SK-N-SH treated with all-trans-retinoic acid at 6 μM for 48 hours (cell line): Measurements from ENCODE around the gene ENTR1.

Source experiments
- ATAC-seq: fragments of 200-7000 bp; cut with Tn5 transposase; 3 replicates; pipeline ENCODE4 v1.9.1; 2020; ENCODE audit warnings: mild to moderate bottlenecking, moderate library complexity
- BACH2 ChIP-seq: fragments of 250-450 bp; sonication (Bioruptor Pico); IDR thresholded peaks from 2 replicates; pipeline ENCODE4 v1.9.0; 2021; ENCODE audit warnings: mild to moderate bottlenecking, borderline replicate concordance
- CREB5 ChIP-seq: fragments of 250-450 bp; sonication (Bioruptor Pico); IDR thresholded peaks from 2 replicates; pipeline ENCODE4 v1.5.1; 2020; ENCODE audit warnings: low read depth, mild to moderate bottlenecking, moderate library complexity
- CSDC2 ChIP-seq: fragments of 250-450 bp; sonication (Bioruptor Pico); IDR thresholded peaks from 2 replicates; pipeline ENCODE4 v1.5.0; 2020; ENCODE audit warnings: mild to moderate bottlenecking, moderate library complexity
- ESRRG ChIP-seq: fragments of 250-450 bp; sonication (Bioruptor Pico); IDR thresholded peaks from 2 replicates; pipeline ENCODE4 v1.6.1; 2021; ENCODE audit warnings: mild to moderate bottlenecking
- GLIS3 ChIP-seq: fragments of 250-450 bp; sonication (Bioruptor Pico); IDR thresholded peaks from 2 replicates; pipeline ENCODE4 v1.5.0; 2020; ENCODE audit warnings: mild to moderate bottlenecking, moderate library complexity
- ISL1 ChIP-seq: fragments of 250-450 bp; sonication (Bioruptor Pico); IDR thresholded peaks from 2 replicates; pipeline ENCODE4 v2.1.2; 2022; ENCODE audit warnings: mild to moderate bottlenecking, moderate library complexity
- OSR1 ChIP-seq: fragments of 250-450 bp; sonication (Bioruptor Pico); IDR thresholded peaks from 2 replicates; pipeline ENCODE4 v1.8.0; 2022; ENCODE audit warnings: moderate library complexity, mild to moderate bottlenecking, inconsistent platforms
- PATZ1 ChIP-seq: fragments of 250-450 bp; sonication (Bioruptor Pico); IDR thresholded peaks from 2 replicates; pipeline ENCODE4 v1.8.0; 2020; ENCODE audit warnings: mild to moderate bottlenecking, moderate library complexity, borderline replicate concordance
- POU6F1 ChIP-seq: fragments of 250-450 bp; sonication (Bioruptor Pico); IDR thresholded peaks from 2 replicates; pipeline ENCODE4 v1.8.0; 2021; ENCODE audit warnings: low read depth, mild to moderate bottlenecking, moderate library complexity, borderline replicate concordance
- PPARA ChIP-seq: fragments of 250-450 bp; sonication (Bioruptor Pico); IDR thresholded peaks from 2 replicates; pipeline ENCODE4 v1.5.0; 2020; ENCODE audit warnings: mild to moderate bottlenecking, borderline replicate concordance
- RARB ChIP-seq: fragments of 250-450 bp; sonication (Bioruptor Pico); IDR thresholded peaks from 2 replicates; pipeline ENCODE4 v1.8.0; 2021; ENCODE audit warnings: mild to moderate bottlenecking, moderate library complexity
- SNAI2 ChIP-seq: fragments of 250-450 bp; sonication (Bioruptor Pico); IDR thresholded peaks from 2 replicates; pipeline ENCODE4 v1.5.0; 2020; ENCODE audit warnings: mild to moderate bottlenecking, moderate library complexity
- TCF4 ChIP-seq: fragments of 250-450 bp; sonication (Bioruptor Pico); IDR thresholded peaks from 2 replicates; pipeline ENCODE4 v1.8.0; 2021; ENCODE audit warnings: mild to moderate bottlenecking, moderate library complexity, borderline replicate concordance
- TOX ChIP-seq: fragments of 250-450 bp; sonication (Bioruptor Pico); IDR thresholded peaks from 2 replicates; pipeline ENCODE4 v1.8.0; 2021; ENCODE audit warnings: mild to moderate bottlenecking, moderate library complexity, borderline replicate concordance
- TSHZ2 ChIP-seq: fragments of 250-450 bp; sonication (Bioruptor Pico); IDR thresholded peaks from 2 replicates; pipeline ENCODE4 v1.5.0; 2020; ENCODE audit warnings: mild to moderate bottlenecking, moderate library complexity
- ZC3H10 ChIP-seq: fragments of 250-450 bp; sonication (Bioruptor Pico); IDR thresholded peaks from 2 replicates; pipeline ENCODE4 v1.5.1; 2021; ENCODE audit warnings: mild to moderate bottlenecking, moderate library complexity
- ZFP3 ChIP-seq: fragments of 250-450 bp; sonication (Bioruptor Pico); IDR thresholded peaks from 2 replicates; pipeline ENCODE4 v1.5.0; 2020; ENCODE audit warnings: mild to moderate bottlenecking, moderate library complexity
- ZFP30 ChIP-seq: fragments of 450-650 bp; formaldehyde crosslinking; IDR thresholded peaks from 2 replicates; pipeline ENCODE4 v1.5.0; 2022; ENCODE audit warnings: mild to moderate bottlenecking, moderate library complexity
- ZNF70 ChIP-seq: fragments of 450-650 bp; formaldehyde crosslinking; IDR thresholded peaks from 2 replicates; pipeline ENCODE4 v1.5.0; 2020; ENCODE audit warnings: mild to moderate bottlenecking, moderate library complexity
- ZNF8 ChIP-seq: fragments of 450-650 bp; formaldehyde crosslinking; IDR thresholded peaks from 2 replicates; pipeline ENCODE4 v1.5.0; 2020; ENCODE audit warnings: mild to moderate bottlenecking, moderate library complexity

The ENTR1 gene

GRCh38 chr9:136404801-136405136 lies 5.6 kb downstream of the ENTR1 start:
- no peak for ATAC-seq
- TF ChIP-seq ISL1 (no peak), ESRRG (no peak), CSDC2 (no peak), ZC3H10 (no peak), TOX (CRISPR knock-in tag) (no peak), CREB5 (CRISPR knock-in tag) (no peak), ZFP30 (CRISPR knock-in tag) (no peak), PPARA (CRISPR knock-in tag) (no peak), BACH2 (CRISPR knock-in tag) (no peak), TSHZ2 (CRISPR knock-in tag) (no peak), PATZ1 (CRISPR knock-in tag) (no peak), RARB (CRISPR knock-in tag) (no peak), POU6F1 (no peak), ZFP3 (CRISPR knock-in tag) (no peak), TCF4 (CRISPR knock-in tag) (no peak), OSR1 (CRISPR knock-in tag) (no peak), SNAI2 (no peak), ZNF70 (CRISPR knock-in tag) (no peak), ZNF8 (CRISPR knock-in tag) (no peak)
- TF ChIP-seq, all 23 proteins: peak for 0

- TF ChIP-seq ESRRG = no peak
- TF ChIP-seq TSHZ2 (CRISPR knock-in tag) = no peak
- no peak for TF ChIP-seq SNAI2
- TF ChIP-seq RARB (CRISPR knock-in tag) = no peak
- TF ChIP-seq TCF4 (CRISPR knock-in tag) = no peak
- no peak for TF ChIP-seq ZFP3 (CRISPR knock-in tag)
- TF ChIP-seq GLIS3 (CRISPR knock-in tag) = no peak
- TF ChIP-seq POU6F1 = no peak
- TF ChIP-seq ZNF70 (CRISPR knock-in tag) = no peak
- TF ChIP-seq CSDC2 = no peak
- TF ChIP-seq ISL1 = no peak
- no peak for TF ChIP-seq ZC3H10
- no peak for TF ChIP-seq CREB5 (CRISPR knock-in tag)
- TF ChIP-seq PPARA (CRISPR knock-in tag) = no peak
- no peak for ATAC-seq
Measured at GRCh38 chr9:136403915-136404800, 6.3 kb downstream of the ENTR1 start.
